ENCODE results near the gene NME1. TPM values are rescaled to one million over a fixed set of nuclear protein-coding genes. Genes with fewer than 3 reads are reported as not detected.
A peak's percentile ranks its signal among the peaks of the same experiment; 100 is the strongest.

The NME1 gene
- total RNA-seq, 1 experiment from 2014 or later, result 324 TPM

- ChIA-PET CTCF (interaction anchor here (0.6 to 1.4 kb wide), 2 partner anchors 16 to 28 kb away, joined by 3 to 4 read pairs; partner anchors contain the start of gene NME1), POLR2A (interaction anchor here (6.6 kb wide), 1 partner anchor 28 kb away, joined by 145 read pairs; the partner anchor contains the start of gene NME1)
- TF ChIP-seq, protein P1, sequence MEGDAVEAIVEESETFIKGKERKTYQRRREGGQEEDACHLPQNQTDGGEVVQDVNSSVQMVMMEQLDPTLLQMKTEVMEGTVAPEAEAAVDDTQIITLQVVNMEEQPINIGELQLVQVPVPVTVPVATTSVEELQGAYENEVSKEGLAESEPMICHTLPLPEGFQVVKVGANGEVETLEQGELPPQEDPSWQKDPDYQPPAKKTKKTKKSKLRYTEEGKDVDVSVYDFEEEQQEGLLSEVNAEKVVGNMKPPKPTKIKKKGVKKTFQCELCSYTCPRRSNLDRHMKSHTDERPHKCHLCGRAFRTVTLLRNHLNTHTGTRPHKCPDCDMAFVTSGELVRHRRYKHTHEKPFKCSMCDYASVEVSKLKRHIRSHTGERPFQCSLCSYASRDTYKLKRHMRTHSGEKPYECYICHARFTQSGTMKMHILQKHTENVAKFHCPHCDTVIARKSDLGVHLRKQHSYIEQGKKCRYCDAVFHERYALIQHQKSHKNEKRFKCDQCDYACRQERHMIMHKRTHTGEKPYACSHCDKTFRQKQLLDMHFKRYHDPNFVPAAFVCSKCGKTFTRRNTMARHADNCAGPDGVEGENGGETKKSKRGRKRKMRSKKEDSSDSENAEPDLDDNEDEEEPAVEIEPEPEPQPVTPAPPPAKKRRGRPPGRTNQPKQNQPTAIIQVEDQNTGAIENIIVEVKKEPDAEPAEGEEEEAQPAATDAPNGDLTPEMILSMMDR (IDR thresholded peaks at IDR 0.05; ENCODE audit: unreplicated experiment), result no peak
- no peak for DNase-seq (ENCODE audit: unreplicated experiment)
- intact Hi-C loops (cut with micrococcal nuclease), result no loop called here
- H3K4me1 Mint-ChIP-seq (ENCODE audit: insufficient read depth, unreplicated experiment), result peaks cover 23% of the 10 kb centered on the region
- H3K27me3 Mint-ChIP-seq (ENCODE audit: insufficient read depth, unreplicated experiment), result no peaks in the 10 kb centered on the region
- H3K4me3 Mint-ChIP-seq (ENCODE audit: unreplicated experiment), result no peak overlapping the region
- H3K36me3 Mint-ChIP-seq (ENCODE audit: insufficient read depth, unreplicated experiment), result peaks cover 6% of the 10 kb centered on the region
- no TSS peak for BruUV-seq (replicated peaks)
- H3K27ac Mint-ChIP-seq (ENCODE audit: low read depth, unreplicated experiment), result no peak overlapping the region
- H3K9me3 Mint-ChIP-seq (ENCODE audit: unreplicated experiment), result no peaks in the 10 kb centered on the region
Measured at GRCh38 chr17:51124640-51125503, 28.5 kb upstream of the NME1 start.

DNA sequence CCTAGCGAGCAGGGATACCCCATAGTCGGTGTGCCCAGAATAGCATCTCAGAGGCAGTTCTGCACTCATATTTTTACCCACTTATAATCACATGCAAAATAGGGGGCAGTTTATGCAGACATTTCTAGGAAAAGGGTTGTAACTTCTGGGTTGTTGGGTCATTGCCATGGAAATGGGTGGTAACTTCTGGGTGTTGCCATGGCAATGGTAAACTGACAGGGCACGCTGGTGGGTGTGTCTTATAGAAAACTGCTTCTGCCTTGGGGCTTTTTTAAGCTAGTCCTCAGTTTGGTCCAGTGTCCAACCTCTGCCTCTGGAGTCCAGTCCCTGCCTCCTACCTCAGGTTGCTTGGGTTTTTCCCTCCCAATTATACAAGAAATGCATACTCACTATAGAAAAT lies 25.3 kb upstream of the NME1 start:
- Mint-ChIP-seq H3K27ac (ENCODE audit: low read depth, unreplicated experiment) (no peak overlapping the region), H3K4me1 (ENCODE audit: insufficient read depth, unreplicated experiment) (peaks cover 5% of the 10 kb centered on the region), H3K4me3 (ENCODE audit: unreplicated experiment) (no peak overlapping the region), H3K27me3 (ENCODE audit: insufficient read depth, unreplicated experiment) (no peaks in the 10 kb centered on the region), H3K36me3 (ENCODE audit: insufficient read depth, unreplicated experiment) (no peaks in the 10 kb centered on the region), H3K9me3 (ENCODE audit: unreplicated experiment) (no peaks in the 10 kb centered on the region)
- TF ChIP-seq, protein P1 (IDR thresholded peaks at IDR 0.05; ENCODE audit: unreplicated experiment), result no peak
- intact Hi-C loops (cut with micrococcal nuclease), result no loop called here
- no TSS peak for BruUV-seq (replicated peaks)
- ChIA-PET POLR2A (interaction anchor here (1.3 kb wide), 1 partner anchor 19 kb away, joined by 5 read pairs; no protein-coding TSS in a partner anchor), CTCF (no interaction called here)
- DNase-seq (ENCODE audit: unreplicated experiment), result peak; percentile 24

DNA sequence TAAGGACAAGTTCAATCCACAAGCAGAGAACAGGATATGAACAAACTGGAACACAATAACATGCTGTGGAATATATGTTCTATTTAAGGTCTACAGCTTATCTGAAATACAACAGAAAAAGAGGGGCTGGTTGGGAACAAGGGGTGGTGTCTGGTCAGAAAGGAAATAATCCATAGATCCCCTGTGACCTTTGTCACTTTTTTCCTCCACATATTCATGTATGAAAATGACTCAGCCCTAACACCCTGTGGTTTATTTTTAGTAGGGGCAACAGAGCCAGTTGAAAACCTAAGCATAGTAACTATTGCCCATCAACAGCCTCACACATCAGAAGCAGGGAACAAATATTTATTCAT lies 20.4 kb upstream of the NME1 start:
- CTCF ChIA-PET, result no interaction called here
- Mint-ChIP-seq H3K4me3 (ENCODE audit: unreplicated experiment) (no peak overlapping the region), H3K27ac (ENCODE audit: low read depth, unreplicated experiment) (no peak overlapping the region), H3K36me3 (ENCODE audit: insufficient read depth, unreplicated experiment) (no peaks in the 10 kb centered on the region), H3K4me1 (ENCODE audit: insufficient read depth, unreplicated experiment) (no peaks in the 10 kb centered on the region), H3K9me3 (ENCODE audit: unreplicated experiment) (no peaks in the 10 kb centered on the region), H3K27me3 (ENCODE audit: insufficient read depth, unreplicated experiment) (no peaks in the 10 kb centered on the region)
- POLR2A ChIA-PET, result interaction anchor here (5.1 kb wide), 1 partner anchor 11 kb away, joined by 28 read pairs; no protein-coding TSS in a partner anchor
- TF ChIP-seq, protein P1 (IDR thresholded peaks at IDR 0.05; ENCODE audit: unreplicated experiment), result no peak
- intact Hi-C loops (cut with micrococcal nuclease), result no loop called here
- BruUV-seq (replicated peaks), result no TSS peak
- no peak for DNase-seq (ENCODE audit: unreplicated experiment)

- POLR2A ChIA-PET, result interaction anchor here (5.1 kb wide), 1 partner anchor 12 kb away, joined by 28 read pairs; no protein-coding TSS in a partner anchor
- CTCF ChIA-PET, result no interaction called here
- TF ChIP-seq, protein P1 (IDR thresholded peaks at IDR 0.05; ENCODE audit: unreplicated experiment), result no peak
- Mint-ChIP-seq H3K9me3 (ENCODE audit: unreplicated experiment) (no peaks in the 10 kb centered on the region), H3K27ac (ENCODE audit: low read depth, unreplicated experiment) (no peak overlapping the region), H3K36me3 (ENCODE audit: insufficient read depth, unreplicated experiment) (no peaks in the 10 kb centered on the region), H3K4me3 (ENCODE audit: unreplicated experiment) (no peak overlapping the region), H3K27me3 (ENCODE audit: insufficient read depth, unreplicated experiment) (no peaks in the 10 kb centered on the region), H3K4me1 (ENCODE audit: insufficient read depth, unreplicated experiment) (no peaks in the 10 kb centered on the region)
- intact Hi-C loops (cut with micrococcal nuclease), result no loop called here
- DNase-seq (ENCODE audit: unreplicated experiment), result no peak
- BruUV-seq (replicated peaks), result no TSS peak
Measured at GRCh38 chr17:51133365-51133764, 20.0 kb upstream of the NME1 start.

Measured in MCF 10A (cell line).